ENCODE measurements around the gene RNF144A.

Gene RNF144A

DNA sequence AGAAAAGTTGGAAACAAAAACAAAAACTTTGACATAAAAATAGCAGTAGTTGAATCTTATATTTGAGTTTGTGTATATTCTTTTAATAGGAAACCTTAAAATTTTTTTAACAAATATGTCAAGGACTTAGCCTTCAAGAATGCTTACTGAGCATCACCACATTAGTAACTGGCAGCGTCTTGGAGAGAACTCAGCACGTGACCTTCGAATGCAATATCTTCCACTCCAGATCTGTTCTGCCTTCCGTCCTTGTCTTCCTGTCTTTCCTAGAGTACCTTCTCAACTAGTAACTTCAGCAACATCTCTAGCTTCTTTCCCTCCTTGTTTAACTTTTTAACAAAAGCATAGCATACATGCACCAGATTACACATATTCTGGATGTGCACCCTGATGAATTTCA, 38.7 kb upstream of the RNF144A start:
- no peak for DNase-seq (ENCODE audit: low read depth)
- TF ChIP-seq, protein P1, sequence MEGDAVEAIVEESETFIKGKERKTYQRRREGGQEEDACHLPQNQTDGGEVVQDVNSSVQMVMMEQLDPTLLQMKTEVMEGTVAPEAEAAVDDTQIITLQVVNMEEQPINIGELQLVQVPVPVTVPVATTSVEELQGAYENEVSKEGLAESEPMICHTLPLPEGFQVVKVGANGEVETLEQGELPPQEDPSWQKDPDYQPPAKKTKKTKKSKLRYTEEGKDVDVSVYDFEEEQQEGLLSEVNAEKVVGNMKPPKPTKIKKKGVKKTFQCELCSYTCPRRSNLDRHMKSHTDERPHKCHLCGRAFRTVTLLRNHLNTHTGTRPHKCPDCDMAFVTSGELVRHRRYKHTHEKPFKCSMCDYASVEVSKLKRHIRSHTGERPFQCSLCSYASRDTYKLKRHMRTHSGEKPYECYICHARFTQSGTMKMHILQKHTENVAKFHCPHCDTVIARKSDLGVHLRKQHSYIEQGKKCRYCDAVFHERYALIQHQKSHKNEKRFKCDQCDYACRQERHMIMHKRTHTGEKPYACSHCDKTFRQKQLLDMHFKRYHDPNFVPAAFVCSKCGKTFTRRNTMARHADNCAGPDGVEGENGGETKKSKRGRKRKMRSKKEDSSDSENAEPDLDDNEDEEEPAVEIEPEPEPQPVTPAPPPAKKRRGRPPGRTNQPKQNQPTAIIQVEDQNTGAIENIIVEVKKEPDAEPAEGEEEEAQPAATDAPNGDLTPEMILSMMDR (IDR thresholded peaks at IDR 0.05; ENCODE audit: low read depth, low read length) = no peak
- no peak for TF ChIP-seq POLR2A (IDR thresholded peaks at IDR 0.05; ENCODE audit: extremely low read depth, insufficient read length)
- TF ChIP-seq, protein P2, sequence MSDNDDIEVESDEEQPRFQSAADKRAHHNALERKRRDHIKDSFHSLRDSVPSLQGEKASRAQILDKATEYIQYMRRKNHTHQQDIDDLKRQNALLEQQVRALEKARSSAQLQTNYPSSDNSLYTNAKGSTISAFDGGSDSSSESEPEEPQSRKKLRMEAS (IDR thresholded peaks at IDR 0.05; ENCODE audit: low read depth, low read length) = no peak
- no peak for TF ChIP-seq MYC (IDR thresholded peaks at IDR 0.05; ENCODE audit: low read depth, low read length)
- H3K4me3 ChIP-seq (ENCODE audit: low read depth, low read length) = no peak overlapping the region

DNA sequence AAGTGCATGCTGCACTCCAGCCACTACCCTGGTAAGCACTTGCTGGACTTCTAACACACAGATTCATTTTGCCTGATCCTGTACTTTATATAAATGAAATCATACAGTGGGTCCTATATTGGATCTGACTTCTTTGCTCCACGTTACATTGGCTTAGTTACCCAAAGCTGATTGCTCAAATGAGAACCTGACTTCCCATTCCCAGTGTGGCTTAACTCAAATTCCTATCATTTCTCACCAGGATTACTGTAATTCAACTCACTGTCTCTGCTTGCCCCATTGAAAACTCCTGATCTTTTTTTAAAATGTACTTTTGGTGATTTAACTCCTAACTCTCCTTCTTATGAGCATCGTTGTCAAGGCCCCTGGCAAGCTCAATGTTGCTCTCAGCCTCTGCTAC, 38.2 kb upstream of the RNF144A start:
- TF ChIP-seq POLR2A (IDR thresholded peaks at IDR 0.05; ENCODE audit: extremely low read depth, insufficient read length) (no peak), MYC (IDR thresholded peaks at IDR 0.05; ENCODE audit: low read depth, low read length) (no peak)
- TF ChIP-seq, protein P1 (IDR thresholded peaks at IDR 0.05; ENCODE audit: low read depth, low read length) = no peak
- TF ChIP-seq, protein P2 (IDR thresholded peaks at IDR 0.05; ENCODE audit: low read depth, low read length) = no peak
- no peak for DNase-seq (ENCODE audit: low read depth)
- H3K4me3 ChIP-seq (ENCODE audit: low read depth, low read length) = no peak overlapping the region

DNA sequence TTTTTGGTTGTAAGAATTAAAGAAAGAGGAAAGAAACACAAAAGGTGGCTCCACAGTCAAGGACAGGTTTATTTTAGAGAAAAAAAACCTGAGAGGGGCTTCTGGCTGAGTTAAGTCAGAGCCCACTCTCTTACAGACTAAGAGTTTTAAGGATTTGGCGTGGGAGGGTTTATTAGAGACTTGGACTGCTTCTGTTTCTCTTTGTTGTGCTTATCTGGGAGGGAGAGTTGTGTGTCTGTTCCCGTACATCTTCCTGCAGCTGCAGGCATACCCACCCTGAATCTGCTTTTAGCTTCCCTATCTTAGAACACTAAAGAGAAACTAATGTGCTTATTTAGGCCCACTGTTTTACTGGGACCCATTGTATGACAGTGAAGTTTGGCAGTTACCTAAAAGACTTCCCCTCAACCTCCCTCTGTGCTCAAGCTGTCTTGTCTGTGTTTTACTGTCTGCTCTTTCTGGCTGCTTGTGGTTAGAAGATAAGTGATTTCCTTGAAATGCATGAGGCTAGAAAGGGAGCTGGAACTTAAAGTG, 36.9 kb upstream of the RNF144A start:
- peak; percentile 71 for DNase-seq (ENCODE audit: low read depth)
- TF ChIP-seq, protein P2 (IDR thresholded peaks at IDR 0.05; ENCODE audit: low read depth, low read length) = no peak
- TF ChIP-seq POLR2A (IDR thresholded peaks at IDR 0.05; ENCODE audit: extremely low read depth, insufficient read length) (no peak), MYC (IDR thresholded peaks at IDR 0.05; ENCODE audit: low read depth, low read length) (no peak)
- TF ChIP-seq, protein P1 (IDR thresholded peaks at IDR 0.05; ENCODE audit: low read depth, low read length) = no peak
- no peak overlapping the region for H3K4me3 ChIP-seq (ENCODE audit: low read depth, low read length)

DNA sequence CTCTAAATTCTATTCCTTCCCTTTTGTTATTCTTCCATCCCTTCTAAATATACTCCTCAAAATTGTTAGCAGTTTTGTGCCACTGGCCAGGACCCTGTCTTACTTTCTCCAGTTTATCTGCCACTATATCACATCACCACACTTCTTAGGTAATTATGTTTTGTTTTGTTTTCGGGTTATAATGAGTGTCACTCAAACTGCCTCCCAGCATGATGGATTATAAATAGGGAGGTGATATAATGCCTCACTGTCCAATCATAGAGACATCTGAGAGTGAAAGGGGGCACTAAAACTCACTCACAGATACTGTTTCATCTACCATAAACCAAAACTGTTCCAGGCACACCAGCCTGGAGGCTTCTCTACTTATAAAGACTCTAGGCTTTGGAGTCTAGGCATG, 36.2 kb upstream of the RNF144A start:
- no peak overlapping the region for H3K4me3 ChIP-seq (ENCODE audit: low read depth, low read length)
- no peak for TF ChIP-seq POLR2A (IDR thresholded peaks at IDR 0.05; ENCODE audit: extremely low read depth, insufficient read length)
- TF ChIP-seq, protein P2 (IDR thresholded peaks at IDR 0.05; ENCODE audit: low read depth, low read length) = no peak
- DNase-seq (ENCODE audit: low read depth) = no peak

DNA sequence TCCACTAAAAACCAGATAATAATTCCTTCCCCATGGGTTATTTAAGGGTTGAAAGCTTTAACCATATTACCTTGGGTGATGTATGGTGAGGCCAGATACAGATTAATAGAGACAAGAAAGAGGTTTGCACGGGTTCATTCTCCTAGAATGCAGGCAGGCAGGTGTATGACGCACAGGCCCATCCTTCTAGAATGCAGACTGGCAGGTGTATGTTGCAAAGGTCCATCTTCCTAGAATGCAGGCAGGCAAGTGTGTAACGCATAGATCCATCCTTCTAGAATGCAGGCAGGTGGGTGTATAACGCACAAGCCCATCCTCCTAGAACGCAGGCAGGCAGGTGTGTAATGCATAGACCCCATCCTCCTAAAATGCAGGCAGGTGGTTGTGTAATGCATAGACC, 35.7 kb upstream of the RNF144A start:
- TF ChIP-seq, protein P1 (IDR thresholded peaks at IDR 0.05; ENCODE audit: low read depth, low read length) = no peak
- TF ChIP-seq MYC (IDR thresholded peaks at IDR 0.05; ENCODE audit: low read depth, low read length) (no peak), POLR2A (IDR thresholded peaks at IDR 0.05; ENCODE audit: extremely low read depth, insufficient read length) (no peak)
- TF ChIP-seq, protein P2 (IDR thresholded peaks at IDR 0.05; ENCODE audit: low read depth, low read length) = no peak
- no peak for DNase-seq (ENCODE audit: low read depth)
- no peak overlapping the region for H3K4me3 ChIP-seq (ENCODE audit: low read depth, low read length)

DNA sequence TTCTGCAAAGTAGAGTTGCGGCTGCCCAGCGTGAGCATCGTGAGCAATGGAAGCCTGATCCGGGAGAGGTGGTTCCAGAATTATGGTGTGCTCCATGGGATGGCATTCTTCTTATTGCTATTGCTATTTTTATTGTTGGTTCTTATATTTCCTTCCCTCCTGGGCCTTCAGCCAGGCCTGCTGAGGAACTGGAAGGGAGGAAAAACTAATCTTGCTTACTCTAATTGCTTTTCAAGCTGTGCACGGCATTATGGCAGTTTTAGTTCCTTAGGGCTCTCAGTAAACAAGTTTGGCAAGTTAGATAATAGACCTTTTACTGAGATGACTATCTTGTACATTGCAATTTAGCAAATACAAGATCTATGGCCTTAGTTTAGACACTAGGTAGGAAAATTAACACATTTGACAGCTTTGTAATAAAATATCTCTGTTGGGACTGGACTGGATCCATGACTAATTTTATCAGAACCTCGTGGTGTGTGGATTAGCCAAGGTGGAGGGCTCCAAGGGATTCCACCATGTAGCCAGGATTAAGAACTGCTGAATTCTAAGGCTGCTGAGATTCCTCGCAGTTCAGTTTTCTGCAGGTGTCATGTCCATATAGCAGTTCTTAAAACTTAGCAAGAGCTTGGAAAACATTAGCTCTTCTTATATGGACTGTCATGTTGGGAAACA, 33.6 kb upstream of the RNF144A start:
- no peak for DNase-seq (ENCODE audit: low read depth)
- H3K4me3 ChIP-seq (ENCODE audit: low read depth, low read length) = no peak overlapping the region
- TF ChIP-seq, protein P1 (IDR thresholded peaks at IDR 0.05; ENCODE audit: low read depth, low read length) = no peak
- TF ChIP-seq POLR2A (IDR thresholded peaks at IDR 0.05; ENCODE audit: extremely low read depth, insufficient read length) = no peak
- no peak for TF ChIP-seq MYC (IDR thresholded peaks at IDR 0.05; ENCODE audit: low read depth, low read length)

Data from NB4 (cell line).